ENCODE data around the gene GPRC5D.
A peak's percentile ranks its signal among the peaks of the same experiment; 100 is the strongest.

GPRC5D gene

DNA sequence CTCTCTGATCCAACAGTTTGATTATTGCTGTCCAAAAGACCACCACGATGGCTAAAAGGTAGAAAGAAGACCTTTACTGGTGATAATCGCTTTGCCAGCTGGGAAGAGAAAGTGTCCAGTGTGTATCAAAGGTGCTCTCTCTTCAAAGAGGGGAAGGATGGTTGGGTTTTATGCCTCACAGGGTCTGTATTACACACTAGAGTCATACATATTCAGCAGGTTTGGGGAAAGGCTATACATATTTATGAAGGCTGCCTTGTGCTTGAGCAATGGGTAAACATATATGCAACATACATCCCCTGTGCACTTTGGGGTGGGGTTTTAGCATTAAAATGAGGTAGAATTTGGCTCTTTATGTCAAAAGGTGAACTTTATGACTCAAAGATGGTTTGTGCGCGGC, 18.2 kb downstream of the GPRC5D start:
- DNase-seq, result no peak

DNA sequence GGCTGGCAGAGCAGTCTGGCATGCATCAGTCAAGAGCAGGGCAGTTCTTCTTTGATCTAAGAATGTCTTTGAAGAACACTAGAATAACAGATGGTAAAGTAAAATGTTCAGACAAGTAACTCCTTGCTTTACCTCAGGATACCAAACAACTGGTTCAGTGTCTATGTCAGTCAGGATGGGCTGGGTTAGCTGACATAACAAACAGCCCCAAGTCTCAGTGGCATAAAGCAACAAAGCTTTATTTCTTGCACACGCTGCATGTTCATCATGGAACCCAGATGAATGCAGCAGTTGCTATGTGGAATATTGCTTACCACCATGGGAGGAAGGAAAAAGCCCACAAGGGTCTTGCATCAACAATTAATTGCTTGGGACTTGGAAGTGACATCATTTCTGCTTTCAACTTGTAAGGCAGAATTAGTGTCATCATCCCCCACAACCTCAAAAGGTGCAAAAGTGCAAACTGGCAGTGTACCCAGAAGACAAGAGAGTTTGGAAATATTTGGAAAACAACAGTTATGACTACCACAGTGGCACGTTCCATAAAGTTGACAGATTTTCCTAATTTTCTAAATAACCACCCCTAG, 21.2 kb downstream of the GPRC5D start:
- DNase-seq, result no peak

DNA sequence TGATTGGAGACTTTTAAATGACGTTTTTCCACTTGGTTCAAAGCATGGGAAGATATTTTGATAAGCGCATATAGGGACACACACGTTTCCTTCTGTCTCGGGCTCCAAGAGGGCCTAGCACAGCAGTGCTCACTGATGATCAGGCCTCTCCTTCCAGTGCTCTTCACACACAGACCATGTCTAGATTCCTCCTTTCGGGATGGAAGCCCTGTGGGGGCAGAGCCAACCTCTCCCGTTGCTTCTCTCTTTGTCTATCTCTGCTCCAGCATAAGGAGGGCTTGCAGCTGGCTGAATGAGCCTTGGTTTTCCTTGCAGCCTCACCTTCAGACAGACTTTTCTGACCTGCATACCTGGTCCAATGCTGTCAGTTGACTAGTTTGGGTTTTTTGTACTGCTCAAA, 22.3 kb downstream of the GPRC5D start:
- no peak for DNase-seq

DNA sequence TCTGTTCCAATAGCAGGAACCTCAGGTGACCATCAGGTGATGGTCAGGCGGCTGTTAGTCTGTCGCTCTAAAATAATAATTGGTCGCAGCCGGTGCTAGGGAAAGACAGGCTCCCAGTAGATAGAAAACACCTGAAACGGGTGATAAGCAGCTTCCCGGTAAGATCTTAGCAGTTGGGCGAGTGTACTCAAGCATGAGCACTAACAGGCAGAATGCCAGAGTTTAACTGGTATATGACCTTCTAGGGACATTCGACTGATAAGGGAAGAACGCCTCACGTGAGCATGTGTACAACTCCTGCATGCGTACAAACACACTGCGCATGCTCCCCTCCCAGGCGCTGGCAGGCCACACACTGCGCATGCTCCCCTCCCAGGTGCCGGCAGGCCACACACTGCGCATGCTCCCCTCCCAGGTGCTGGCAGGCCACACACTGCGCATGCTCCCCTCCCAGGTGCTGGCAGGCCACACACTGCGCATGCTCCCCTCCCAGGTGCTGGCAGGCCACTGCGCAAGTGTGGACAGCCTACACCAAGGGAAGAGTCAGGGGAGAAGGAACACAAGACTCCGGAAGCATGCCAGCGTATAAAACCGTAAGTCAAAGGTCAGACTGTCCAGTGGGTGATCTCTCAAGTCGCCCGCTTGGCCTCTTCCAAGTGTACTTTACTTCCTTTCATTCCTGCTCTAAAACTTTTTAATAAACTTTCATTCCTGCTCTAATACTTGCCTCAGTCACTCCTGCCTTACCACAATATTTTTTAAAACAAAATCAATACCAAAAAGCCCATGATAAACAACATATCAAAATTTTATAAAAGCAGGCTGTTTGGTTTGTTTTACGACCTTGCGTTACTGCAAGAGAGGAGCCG, 24.5 kb downstream of the GPRC5D start:
- peak; percentile 66 for DNase-seq

DNA sequence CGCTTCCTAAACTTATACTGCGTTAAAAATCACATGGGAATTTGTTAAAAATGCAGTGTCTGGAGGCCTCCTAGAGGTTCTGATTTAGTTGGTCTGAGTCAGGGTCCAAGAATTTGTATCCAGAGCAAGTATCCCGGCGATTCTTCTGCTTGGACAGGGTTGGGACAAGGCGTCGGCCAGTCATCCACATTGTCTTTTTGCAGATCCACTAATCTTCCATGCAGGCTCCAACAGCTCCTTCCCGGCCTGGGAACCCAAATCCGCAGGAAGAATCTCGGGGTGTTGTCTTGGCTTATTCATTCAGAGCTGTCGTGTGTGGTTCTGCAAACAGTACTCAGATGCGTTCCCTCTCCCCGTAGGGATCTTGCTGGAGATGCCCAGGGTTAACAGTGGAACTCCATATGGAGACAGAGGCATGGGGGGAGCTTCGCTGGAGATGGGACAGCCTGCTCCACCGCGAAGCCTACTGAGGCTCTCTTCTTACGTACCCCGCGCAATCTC, 25.3 kb downstream of the GPRC5D start:
- no peak for DNase-seq

DNA sequence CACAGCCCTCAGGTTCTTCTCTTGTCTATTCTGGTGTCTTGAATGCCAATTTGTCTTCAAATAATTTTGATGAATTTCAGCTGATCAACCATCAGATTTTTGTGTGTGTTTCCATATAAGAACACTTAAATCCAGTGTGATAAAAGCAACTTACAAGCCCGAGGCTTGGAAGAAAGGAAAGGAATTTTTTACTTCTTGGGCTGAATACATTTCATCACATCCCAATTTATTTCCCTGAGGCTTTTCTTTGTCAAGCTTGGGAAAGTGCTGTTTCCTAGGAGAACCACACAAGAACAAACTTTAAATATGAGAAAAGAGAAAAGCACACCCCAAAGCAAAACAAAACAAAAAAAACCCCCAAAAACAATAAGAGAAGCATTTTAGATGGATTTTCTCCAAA, 26.6 kb downstream of the GPRC5D start:
- no peak for DNase-seq

DNA sequence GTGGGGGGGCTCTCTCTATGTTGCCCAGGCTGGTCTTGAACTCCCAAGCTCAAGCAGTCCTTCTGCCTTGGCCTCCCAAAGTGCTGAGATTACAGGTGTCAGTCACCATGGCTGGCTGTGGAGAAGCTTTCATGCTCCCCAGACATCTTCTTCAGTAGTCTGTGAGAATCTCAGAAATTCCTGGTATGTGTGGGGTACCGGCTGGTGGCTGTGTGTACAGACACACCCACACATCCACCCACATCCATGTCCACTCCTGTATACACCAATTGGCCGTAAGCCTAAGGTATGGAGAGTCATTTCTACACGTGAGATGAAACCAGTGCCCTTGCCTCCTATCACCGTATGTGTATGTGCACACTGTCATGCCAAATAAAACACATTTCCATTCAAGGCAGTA, 27.8 kb downstream of the GPRC5D start:
- no peak for DNase-seq

DNA sequence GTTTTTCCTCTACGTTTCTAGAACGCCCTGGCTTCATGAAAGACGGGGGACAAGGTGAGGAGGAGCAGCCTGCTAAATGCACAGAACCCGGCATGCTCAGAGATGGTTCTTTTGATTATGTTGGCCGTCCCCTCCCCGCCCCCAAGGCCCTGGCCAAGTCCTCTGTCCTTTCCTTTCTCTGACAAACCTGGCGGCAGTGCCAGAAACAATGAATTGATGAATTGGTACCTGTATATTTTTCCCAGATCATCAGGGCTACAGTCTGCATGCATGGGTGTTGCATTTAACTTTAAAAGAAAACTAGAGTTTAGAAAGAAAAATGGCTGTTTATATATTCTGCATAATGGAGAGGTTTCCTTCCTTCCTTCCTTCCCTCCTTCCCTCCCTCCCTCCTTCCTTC, 29.0 kb downstream of the GPRC5D start:
- DNase-seq, result no peak

DNA sequence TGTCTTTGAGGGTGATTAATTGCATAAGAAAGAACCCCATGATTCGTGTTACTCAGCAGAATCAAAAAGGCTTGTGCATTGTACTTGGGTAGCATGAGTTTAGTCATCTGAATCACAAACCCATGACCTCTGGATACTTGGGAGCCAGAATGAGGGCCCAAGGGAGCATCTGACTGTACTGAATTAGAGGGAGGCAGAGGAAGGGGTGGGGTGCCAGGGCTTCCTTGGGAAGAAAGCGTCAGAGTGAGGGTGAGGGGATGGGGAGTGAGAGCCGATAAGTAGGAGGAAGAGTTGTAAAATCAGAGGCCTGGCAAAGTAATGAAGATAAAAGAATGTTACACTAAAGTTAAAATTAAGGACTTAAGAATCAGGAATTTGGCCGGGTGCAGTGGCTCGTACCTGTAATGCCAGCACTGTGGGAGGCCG, 29.8 kb downstream of the GPRC5D start:
- DNase-seq, result no peak

DNA sequence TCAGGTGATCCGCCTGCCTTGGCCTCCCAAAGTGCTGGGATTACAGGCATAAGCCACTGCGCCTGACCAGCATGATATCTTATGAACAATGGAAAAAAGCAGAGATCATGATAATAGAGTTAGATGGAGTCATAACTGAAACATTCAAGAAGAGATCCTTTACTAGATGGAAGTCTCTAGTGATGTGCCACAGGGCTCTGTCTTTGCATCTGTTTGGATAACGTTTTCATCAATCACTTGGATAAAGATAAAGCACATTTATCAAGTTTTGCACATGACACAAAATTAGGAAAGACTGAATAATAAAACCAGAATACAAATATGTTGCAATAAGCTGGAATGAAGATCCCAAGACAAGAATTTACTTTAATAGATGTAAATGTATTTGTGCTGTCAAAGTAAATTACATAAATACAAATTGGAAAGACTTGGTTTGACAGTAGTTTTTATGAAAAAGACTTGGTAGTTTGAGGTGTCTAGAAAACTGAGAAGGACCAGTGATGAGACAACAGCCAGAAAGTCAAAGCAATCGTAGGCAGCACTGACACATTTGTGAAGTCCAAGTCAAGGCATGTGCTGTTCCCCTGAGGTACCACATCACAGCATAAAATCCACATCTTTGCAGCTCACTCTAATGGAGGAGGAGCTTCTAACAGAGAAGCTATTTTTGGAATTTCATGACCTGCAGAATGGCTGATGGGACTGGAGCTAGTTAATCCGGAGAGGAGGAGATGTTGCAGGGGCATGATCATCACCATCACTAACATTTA, 32.1 kb downstream of the GPRC5D start:
- no peak for DNase-seq

DNA sequence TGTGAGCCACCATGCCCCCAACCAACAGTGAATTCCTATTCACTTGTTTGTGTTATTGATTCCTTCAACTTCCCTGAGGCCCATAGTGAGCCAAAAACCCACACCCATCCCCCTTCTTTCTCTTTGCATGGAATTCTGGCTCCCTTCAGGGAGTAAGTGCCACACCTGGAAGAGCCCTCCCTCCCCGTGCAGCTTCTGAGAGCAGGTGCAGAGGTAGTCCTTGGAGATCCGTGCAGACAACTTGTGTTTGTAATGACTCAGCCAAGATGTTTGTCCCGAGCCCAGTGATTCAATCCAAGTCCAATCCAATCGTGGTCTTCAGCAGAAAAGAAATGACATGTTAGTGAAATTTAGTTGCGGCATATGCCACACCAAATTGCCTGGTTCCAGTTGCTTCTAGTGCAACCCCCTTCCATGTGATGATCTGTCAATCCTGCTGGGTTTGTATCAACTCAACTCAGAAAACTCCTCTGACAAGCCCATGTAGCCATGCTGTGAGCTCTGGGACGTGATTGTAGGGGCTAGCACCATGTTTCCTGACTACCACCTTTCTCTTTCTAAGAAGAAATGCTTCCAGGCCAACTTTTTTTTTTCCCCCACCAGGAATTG, 33.1 kb downstream of the GPRC5D start:
- no peak for DNase-seq

DNA sequence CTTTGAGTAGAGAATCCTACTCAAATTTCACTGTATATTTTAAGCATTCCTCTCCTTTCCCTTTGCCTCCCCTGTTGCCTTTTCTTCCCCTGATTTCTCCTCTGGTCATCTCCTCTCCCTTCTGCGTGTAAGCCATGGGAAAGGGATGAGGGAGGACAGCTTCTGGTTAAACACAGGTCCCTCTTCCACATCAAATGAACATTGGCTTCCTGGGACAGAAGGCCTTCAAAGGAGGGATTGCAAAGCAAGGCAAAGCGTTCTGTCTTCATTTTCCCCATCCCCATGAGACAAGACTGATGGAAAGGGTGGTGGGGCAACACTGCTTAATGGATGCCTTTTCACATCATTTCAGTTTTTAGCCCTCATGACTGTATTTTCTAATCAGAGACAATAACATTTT, 34.5 kb downstream of the GPRC5D start:
- DNase-seq, result no peak

DNA sequence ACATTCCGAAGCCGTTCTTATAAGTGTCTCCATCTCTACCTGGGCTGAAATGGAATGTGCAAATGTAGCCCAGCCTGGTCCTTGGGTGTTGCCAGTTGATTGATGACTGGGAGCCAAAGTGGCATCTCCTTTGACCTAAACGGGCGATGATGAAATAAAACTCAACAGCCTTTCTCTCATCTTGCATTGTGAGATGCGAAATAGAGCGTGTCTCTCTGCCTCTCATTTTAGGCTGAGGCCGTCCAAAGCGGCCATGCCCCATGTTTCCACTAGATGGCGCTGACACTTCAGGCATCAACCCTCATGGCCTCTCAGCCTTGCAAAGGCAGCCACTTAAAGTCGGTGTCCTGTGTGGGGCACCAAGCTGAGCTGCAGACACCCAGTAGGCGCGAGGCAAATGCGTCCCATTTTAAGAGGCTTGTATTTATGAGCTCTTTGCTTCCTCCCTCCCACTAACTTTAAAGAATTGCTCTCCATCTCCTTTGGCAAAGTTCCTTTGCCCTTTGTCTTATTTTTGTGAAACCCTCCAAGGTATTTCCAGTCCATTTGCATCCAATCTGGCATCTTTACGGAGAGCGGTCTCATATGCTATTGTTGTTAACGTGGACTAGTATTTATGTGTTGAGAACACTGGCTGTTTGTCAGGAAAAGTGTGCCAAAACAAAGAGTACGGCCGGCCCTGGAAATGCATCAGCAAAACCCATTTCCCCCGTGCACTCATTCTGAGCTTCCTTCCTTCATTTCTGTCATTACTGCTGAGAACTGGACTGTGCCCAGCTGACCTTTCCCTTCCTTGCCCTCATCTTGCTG, 35.6 kb downstream of the GPRC5D start:
- DNase-seq, result peak; percentile 88

DNA sequence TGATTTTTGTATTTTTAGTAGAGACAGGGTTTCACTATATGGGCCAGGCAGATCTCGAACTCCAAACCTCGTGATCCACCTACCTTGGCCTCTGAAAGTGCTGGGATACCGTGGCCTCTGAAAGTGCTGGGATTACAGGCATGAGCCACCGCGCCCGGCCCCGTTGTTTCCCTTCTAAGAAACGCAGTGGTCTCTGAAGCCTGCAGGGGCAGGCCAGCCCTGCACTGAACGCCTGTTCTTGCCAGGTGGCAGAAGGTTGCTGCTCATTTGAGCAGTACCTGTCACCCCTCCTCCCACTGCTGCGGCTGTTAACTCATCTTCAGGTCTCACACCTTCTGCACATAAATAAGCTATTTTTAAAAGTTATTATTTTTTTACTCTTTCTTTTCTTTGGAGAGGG, 36.3 kb downstream of the GPRC5D start:
- no peak for DNase-seq

DNA sequence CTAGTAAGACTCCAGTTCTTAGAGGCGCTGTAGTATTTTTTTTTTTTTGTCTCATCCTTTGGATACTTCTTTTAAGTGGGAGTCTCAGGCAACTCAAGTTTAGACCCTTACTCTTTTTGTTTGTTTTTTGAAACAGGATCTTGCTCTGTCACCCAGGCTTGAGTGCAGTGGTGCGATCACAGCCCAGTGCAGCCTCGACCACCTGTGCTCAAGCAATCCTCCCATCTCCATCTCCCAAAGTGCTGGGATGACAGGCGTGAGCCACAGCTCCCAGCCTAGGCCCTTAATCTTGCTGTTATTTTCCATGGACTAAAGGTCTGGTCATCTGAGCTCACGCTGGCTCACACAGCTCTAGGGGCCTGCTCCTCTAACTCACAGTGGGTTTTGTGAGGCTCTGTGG, 39.3 kb downstream of the GPRC5D start:
- no peak for DNase-seq

DNA sequence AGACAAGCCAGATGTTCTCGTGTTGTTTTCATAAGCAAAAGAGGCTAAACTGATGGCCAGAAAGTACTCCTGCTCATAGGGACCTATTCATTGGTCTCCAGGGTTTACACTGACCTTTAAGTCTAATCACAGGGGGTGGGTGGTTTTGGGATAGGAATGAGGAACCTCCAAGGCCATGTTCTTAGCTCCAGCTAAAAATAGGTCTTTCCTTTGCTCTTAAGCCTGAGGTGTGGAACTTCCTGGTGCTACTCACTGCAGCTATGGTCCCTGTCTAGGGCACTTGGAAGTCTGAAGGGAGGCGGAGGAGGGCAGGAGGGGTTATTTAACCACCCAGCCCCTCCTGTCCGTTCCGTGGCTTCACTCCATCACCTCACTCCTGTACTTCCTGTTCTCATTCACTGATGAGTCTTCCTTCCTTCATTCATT, 42.0 kb downstream of the GPRC5D start:
- no peak for DNase-seq

DNA sequence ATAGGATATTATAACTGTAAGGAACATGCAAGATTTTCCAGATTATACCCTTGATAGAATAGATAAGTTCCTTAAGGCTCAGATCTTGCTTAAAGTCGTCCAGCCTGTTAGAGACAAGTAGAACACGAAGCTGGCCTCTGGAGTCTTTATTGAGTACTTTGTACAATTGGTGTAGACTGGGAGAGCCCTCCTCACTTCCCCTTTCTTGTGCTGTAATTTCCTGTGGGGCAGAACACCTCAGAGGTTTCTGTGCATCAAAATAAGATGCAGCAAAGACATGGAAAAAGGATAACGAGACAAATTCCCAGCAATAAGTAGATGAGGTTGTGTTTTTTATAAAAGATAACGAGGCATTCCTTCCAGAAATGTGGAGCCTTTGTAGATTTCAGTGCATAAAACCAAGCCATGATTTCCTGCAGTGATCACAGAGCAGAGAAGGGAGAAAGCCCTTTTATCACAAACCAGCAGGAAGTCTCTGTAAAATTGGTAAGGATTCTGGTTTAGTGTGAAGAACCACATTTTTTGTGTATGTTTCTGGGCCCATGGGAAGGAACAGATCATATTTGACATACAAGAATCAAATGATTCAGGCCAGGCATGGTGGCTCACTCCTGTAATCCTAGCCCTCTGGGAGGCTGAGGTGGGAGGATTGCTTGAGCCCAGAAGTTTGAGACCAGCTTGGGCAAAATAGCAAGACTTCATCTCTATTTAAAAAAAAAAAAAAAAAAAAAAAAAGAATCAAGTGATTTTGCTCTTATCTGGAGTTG, 42.6 kb downstream of the GPRC5D start:
- no peak for DNase-seq

DNA sequence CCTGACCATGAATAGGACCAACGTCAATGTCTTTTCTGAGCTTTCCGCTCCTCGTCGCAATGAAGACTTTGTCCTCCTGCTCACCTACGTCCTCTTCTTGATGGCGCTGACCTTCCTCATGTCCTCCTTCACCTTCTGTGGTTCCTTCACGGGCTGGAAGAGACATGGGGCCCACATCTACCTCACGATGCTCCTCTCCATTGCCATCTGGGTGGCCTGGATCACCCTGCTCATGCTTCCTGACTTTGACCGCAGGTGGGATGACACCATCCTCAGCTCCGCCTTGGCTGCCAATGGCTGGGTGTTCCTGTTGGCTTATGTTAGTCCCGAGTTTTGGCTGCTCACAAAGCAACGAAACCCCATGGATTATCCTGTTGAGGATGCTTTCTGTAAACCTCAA, 43.3 kb downstream of the GPRC5D start:
- DNase-seq, result no peak

DNA sequence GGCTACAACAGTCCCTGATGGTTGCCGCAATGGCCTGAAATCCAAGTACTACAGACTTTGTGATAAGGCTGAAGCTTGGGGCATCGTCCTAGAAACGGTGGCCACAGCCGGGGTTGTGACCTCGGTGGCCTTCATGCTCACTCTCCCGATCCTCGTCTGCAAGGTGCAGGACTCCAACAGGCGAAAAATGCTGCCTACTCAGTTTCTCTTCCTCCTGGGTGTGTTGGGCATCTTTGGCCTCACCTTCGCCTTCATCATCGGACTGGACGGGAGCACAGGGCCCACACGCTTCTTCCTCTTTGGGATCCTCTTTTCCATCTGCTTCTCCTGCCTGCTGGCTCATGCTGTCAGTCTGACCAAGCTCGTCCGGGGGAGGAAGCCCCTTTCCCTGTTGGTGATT, 43.7 kb downstream of the GPRC5D start:
- no peak for DNase-seq

DNA sequence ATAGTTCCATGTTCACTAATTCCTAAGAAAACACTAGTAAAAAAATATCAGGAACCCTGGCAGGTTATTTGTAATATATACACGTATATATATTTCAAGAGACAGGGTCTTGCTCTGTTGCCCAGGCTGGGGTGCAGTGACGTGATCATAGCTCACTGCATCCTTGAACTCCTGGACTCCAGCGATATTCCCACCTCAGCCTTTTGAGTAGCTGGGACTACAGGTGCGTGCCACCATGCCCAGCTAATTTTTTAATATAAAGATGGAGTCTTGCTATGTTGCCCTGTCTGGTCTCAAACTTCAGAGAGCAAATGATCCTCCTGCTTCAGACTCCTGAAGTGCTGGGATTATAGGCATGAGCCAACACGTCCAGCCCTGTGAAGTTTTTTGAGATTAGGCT, 44.4 kb downstream of the GPRC5D start:
- no peak for DNase-seq

Data from NCI-H2107 (cell line).